GM12891 (cell line): Measurements from ENCODE around the gene RAB1B.

Experiments
- DNase-seq: peaks from one replicate; pipeline ENCODE4 v3.0.0; 2011; ENCODE audit warnings: low spot score; ENCODE audit not compliant: insufficient read length
- FAIRE-seq: peaks from 2 replicates; lab custom pipeline; 2011; peaks lifted over from hg19 to GRCh38; lab: Jason Lieb, UNC
- PAX5 ChIP-seq: IDR thresholded peaks from 2 replicates; pipeline ENCODE4 v1.6.1; 2011; ENCODE audit warnings: low read length, moderate library complexity, mild to moderate bottlenecking; ENCODE audit not compliant: insufficient read depth, severe bottlenecking
- POLR2A ChIP-seq: IDR thresholded peaks from 2 replicates; pipeline ENCODE4 v1.6.1; 2011; ENCODE audit warnings: low read depth, low read length, control low read depth
- POLR2AphosphoS5 ChIP-seq: IDR thresholded peaks from 2 replicates; pipeline ENCODE4 v1.6.1; 2011; ENCODE audit warnings: low read depth, low read length, control low read depth
- POU2F2 ChIP-seq: IDR thresholded peaks from 2 replicates; pipeline ENCODE4 v1.6.1; 2011; ENCODE audit warnings: low read depth, mild to moderate bottlenecking, control low read depth, low read length, moderate library complexity
- SPI1 ChIP-seq: IDR thresholded peaks from 2 replicates; pipeline ENCODE4 v1.6.1; 2011; ENCODE audit warnings: low read depth, low read length, control low read depth
- TAF1 ChIP-seq: IDR thresholded peaks from 2 replicates; pipeline ENCODE4 v1.6.1; 2011; ENCODE audit warnings: low read depth, low read length, control low read depth

Gene RAB1B

GRCh38 chr11:66281776-66282467 lies 13.5 kb downstream of the RAB1B start:
- DNase-seq (no peak), FAIRE-seq (no peak)
- TF ChIP-seq TAF1: no peak
- TF ChIP-seq POU2F2: no peak
- TF ChIP-seq SPI1: no peak
- no peak for TF ChIP-seq PAX5
- no peak for TF ChIP-seq POLR2A
- no peak; the same call in 1 of the 2 replicates for TF ChIP-seq POLR2AphosphoS5

- DNase-seq (peak; percentile 99), FAIRE-seq (peak; percentile 100)
- TF ChIP-seq TAF1 (no peak), SPI1 (peak; percentile 57; the same call in 1 of the 2 replicates), POLR2AphosphoS5 (peak; percentile 14; the same call in 1 of the 2 replicates), PAX5 (peak; percentile 12), POU2F2 (0 out of 2 replicates have a peak, but pooled peaks have one; percentile 18), POLR2A (no peak)
Measured at GRCh38 chr11:66282468-66283455, 14.3 kb downstream of the RAB1B start.

- DNase-seq (no peak), FAIRE-seq (no peak)
- TF ChIP-seq POU2F2 (no peak), SPI1 (no peak), POLR2A (no peak), TAF1 (no peak)
Measured at GRCh38 chr11:66283461-66284105, 15.1 kb downstream of the RAB1B start.

DNA sequence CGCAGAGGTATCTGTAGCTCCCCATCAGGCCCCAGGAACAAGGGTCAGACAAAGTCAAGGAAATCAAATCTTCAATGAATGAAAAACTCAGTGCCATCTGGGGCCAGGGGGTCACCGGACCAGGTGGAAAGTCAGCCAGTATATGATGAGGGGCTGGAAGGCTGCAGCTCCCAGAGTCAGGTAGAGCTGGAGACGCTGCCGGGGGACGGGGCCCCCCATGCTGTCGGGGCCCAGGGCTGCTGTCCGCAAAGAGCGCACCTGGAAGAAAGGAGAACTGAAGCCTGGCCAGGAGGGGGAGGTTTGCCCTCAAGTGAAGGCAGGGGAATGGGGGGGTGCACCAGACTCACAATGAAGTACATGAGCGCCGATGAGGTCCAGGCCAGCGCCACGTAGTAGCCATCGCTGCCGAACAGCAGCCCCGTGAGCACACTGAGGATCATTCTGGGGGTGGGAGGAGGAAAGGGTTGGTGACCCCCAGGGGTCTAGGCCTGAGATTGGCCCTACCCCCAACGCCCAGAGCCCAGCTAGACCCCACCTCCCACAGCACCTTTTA lies 16.2 kb downstream of the RAB1B start:
- TF ChIP-seq PAX5 (no peak), POLR2A (no peak), SPI1 (no peak)
- DNase-seq: no peak
- no peak for FAIRE-seq

DNA sequence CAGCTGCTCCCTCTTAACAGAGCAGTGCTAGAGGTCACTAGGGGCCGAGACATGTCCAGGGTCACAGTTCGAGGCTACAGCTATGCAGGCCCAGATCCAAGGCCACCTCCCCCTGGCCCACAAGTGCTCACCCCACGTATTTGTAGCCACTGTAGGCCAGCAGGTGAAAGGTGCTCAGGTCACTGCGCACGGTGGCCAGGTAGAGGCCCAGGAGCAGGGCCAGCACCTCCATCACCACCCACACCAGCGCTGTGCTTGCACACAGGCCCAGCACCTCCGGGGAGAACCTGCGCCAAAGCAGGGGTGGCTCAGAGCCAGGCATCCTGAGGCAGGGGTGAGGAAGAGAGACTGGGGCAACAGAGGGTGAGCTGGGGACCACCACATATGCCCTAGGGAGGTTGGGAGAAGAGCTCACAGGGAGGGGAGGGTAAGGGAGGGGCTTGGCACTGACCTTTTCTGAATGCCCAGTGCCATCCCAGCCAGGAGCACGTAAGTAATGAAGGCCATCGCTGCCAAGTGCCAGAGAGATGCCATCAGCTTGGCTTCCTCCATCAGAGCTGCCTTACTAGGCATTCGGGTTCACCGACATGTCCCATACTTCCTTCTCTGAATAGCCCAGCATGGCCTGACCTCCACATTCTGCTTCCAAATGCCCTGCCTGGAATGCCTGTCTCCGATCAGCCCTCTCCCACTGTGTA lies 17.0 kb downstream of the RAB1B start:
- DNase-seq: no peak
- no peak for FAIRE-seq
- TF ChIP-seq POU2F2 (no peak), POLR2A (no peak), SPI1 (no peak), TAF1 (no peak)

DNA sequence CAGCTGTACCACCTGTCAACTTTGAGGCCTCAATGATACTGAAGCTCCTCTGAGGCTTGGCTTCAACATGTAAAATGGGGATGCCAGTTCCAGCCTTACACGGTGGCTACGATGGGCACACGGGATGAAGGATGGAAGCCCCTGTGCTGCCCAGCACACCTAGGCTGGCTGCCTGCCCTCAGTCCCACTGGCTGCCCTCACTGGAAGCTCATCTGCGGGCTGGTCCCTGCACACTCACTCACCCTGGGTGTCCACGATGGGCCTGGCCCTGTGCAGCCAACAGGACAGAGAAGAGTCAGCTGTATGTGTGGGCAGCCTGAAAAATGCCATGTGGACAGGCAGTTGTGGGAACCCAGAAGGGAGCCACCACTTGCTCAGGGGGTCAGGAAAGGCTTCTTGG lies 18.3 kb downstream of the RAB1B start:
- no peak for TF ChIP-seq TAF1
- TF ChIP-seq SPI1: no peak
- no peak for TF ChIP-seq POLR2A
- no peak for DNase-seq
- no peak for FAIRE-seq

- FAIRE-seq: no peak
- no peak for DNase-seq
Measured at GRCh38 chr11:66287211-66287888, 18.9 kb downstream of the RAB1B start.

DNA sequence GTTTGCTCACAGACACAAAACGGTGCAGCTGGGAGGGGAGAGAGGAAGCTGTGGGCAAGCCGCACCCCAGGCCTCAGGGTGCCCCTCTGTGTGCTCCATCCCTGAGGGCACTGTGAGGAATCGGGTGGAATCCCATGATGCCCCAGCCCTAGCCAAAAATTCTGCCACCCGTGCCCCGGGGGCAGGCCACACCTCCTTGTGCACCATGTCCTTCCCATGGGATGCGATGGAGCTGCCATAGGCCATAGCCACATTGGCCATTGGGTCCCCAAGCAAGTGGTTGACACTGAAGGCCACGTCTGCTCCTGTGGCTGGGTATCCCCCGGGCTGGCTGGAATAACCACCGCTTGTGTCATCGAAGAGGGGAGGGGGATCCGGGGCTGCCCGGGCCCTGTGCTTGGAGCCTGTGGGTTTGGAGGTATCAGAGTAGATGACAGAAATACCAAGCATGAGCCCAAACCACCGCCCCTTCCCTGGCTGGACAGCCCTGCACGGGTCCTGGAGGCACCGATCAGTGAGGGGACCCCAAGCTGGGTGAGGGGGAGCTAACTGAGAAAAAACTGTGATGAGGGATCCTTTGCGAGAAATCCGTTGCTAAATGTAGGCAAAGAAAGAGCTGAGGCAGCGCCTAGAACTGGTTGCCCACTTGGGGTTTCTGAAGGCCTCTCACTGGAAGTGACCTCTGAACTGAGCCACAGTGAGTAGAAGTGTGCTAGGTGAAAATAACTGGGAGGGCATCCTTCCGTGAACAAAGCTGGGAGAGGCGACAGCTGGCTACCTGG lies 19.6 kb downstream of the RAB1B start:
- DNase-seq (no peak), FAIRE-seq (peak; percentile 76)
- TF ChIP-seq POLR2AphosphoS5: no peak
- 0 out of 2 replicates have a peak, but pooled peaks have one; percentile 18 for TF ChIP-seq POLR2A
- TF ChIP-seq POU2F2: no peak

More at GRCh38 chr11:66287211-66287888, 18.9 kb downstream of the RAB1B start:
- TF ChIP-seq SPI1: no peak
- no peak for TF ChIP-seq TAF1
- no peak for TF ChIP-seq PAX5
- no peak for TF ChIP-seq POLR2A
- no peak for TF ChIP-seq POLR2AphosphoS5
- TF ChIP-seq POU2F2: no peak
